GM10847 (cell line): ENCODE results near the gene ARRDC1.

Experiments used
- POLR2A ChIP-seq: IDR thresholded peaks from 2 replicates; pipeline ENCODE4 v1.6.1; 2011; ENCODE audit not compliant: insufficient read length; ENCODE audit errors: extremely low read depth

Gene ARRDC1

GRCh38 chr9:137647096-137647714 is 41.7 kb downstream of the ARRDC1 start:
- TF ChIP-seq POLR2A: no peak

DNA sequence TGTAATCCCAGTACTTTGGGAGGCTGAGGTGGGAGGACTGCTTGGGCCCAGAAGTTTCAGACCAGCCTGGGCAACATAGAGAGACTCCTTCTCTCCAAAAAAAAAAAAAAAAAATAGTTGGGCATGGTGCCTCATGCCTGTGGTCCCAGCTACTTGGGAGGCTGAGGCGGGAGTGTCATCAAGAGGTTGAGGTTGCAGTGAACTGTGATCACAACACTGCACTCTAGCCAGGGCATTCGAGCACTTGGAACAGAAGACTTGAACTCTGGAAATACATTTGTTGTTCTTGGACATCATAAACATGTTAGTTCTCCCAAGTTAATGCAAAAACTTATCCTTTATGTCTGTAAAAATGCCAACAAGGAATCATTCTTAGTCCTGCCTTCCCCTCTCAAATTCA is 42.9 kb downstream of the ARRDC1 start:
- TF ChIP-seq POLR2A: no peak

- TF ChIP-seq POLR2A: no peak
Measured at GRCh38 chr9:137649553-137649952, 44.1 kb downstream of the ARRDC1 start.

DNA sequence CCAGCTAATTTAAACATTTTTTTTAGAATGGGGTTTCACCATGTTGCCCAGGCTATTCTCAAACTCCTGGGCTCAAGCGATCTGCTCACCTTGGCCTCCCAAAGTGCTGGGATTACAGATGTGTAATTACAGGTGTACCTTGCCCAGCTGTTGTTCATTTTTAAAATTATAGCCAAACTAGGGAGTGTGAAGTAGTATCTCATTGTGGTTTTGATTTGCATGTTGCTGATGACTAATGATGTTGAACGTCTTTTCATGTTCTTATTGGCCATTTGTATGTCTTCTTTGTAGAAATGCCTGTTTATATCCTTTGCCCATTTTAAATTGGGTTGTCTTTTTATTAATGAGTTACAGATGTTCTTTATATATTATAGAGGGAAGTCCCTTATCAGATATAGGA is 44.8 kb downstream of the ARRDC1 start:
- TF ChIP-seq POLR2A: no peak

- TF ChIP-seq POLR2A: no peak
Measured at GRCh38 chr9:137650779-137651178, 45.3 kb downstream of the ARRDC1 start.

DNA sequence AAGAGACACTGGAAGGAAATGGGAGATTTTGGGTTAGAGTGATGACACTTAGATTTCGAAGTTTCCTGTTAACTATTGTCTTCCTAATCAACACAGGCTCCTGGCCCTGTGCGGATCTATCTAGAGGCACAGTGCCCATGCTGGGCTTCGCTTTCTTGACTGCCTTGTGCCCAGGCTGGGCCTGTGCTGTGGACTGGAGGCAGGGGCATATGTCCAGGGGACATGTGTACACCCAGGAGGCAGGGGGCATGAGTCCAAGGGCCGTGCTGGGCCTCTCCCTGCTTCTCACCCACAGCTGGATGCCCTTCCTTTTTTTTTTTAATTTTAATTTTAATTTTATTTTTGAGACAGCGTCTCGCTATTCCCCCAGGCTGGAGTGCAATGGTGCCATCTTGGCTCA is 50.9 kb downstream of the ARRDC1 start:
- no peak for TF ChIP-seq POLR2A

- no peak for TF ChIP-seq POLR2A
Measured at GRCh38 chr9:137657606-137658005, 52.1 kb downstream of the ARRDC1 start.

- TF ChIP-seq POLR2A: no peak
Measured at GRCh38 chr9:137658781-137659180, 53.3 kb downstream of the ARRDC1 start.

GRCh38 chr9:137660144-137660543 is 54.7 kb downstream of the ARRDC1 start:
- TF ChIP-seq POLR2A: no peak

DNA sequence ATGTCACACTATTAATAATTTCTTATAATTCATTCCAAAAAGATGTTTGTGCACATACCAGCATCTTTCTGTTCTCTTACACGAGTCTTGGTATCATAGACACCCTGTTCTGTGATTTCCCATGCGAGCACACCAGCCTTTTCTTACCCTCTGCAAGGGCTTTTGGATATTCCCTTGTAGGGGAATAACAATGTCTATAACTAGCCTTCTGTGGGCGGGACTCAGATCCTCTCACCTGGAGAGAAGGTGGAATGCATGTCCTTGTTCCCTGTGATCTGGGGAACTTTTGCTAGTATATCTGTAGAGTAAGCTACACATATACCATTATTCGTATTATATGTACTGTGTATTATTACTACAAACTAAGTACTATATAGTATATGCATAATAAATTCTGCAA is 58.1 kb downstream of the ARRDC1 start:
- TF ChIP-seq POLR2A: no peak

GRCh38 chr9:137664676-137665075 is 59.2 kb downstream of the ARRDC1 start:
- TF ChIP-seq POLR2A: no peak
